Vagina (tissue), 2 donors: ENCODE results near the gene SFMBT2.

Source experiments
- POLR2A ChIP-seq, 2 donors: fragments of 450-650 bp; IDR thresholded peaks; one replicate each; pipeline ENCODE4 v1.6.1; 2017; ENCODE audit warnings: antibody characterized with exemption in 2 of 2, mild to moderate bottlenecking in 2 of 2, moderate library complexity in 2 of 2
- POLR2AphosphoS5 ChIP-seq, 2 donors: sonication (generic); formaldehyde crosslinking; IDR thresholded peaks; one replicate each; pipeline ENCODE4 v1.9.0; 2017; ENCODE audit warnings: antibody characterized with exemption in 2 of 2, mild to moderate bottlenecking in 2 of 2, low read depth in 1 of 2; ENCODE audit not compliant: insufficient read depth in 1 of 2
- TF ChIP-seq, protein P1 (sequence below), 3 experiments: fragments of 450-650 bp in 2 of 3; fragments of 200-600 bp in 1 of 3; sonication (generic) in 1 of 3; IDR thresholded peaks; one replicate each; pipeline ENCODE4 v1.5.1; 2017 to 2019; ENCODE audit warnings: antibody characterized with exemption in 3 of 3, mild to moderate bottlenecking in 2 of 3, moderate library complexity in 2 of 3

DNA sequence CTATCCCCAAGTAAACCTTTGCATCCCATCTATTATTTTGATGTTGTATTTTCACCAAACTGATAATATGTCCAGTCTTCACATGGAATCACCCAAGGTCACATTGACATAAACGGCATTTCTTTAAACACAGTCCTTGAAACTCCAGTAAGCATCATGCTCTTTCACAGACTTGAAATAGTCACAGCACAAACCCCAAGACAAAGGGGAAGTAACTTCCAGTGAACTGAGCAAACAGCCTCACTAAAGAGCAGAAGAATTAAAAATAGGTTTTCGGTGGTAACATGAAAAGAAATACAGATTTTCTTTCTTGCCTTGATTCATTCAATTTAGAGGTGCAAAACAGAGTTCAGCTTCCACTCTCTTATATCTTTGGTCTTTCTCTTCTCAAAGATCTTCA, 253.7 kb downstream of the SFMBT2 start:
- TF ChIP-seq POLR2A (IDR thresholded peaks at IDR 0.05) (no peak), POLR2AphosphoS5 (IDR thresholded peaks at IDR 0.05; ENCODE audit: insufficient read depth in 1 of 2, low read depth in 1 of 2) (no peak)
- TF ChIP-seq, protein P1, sequence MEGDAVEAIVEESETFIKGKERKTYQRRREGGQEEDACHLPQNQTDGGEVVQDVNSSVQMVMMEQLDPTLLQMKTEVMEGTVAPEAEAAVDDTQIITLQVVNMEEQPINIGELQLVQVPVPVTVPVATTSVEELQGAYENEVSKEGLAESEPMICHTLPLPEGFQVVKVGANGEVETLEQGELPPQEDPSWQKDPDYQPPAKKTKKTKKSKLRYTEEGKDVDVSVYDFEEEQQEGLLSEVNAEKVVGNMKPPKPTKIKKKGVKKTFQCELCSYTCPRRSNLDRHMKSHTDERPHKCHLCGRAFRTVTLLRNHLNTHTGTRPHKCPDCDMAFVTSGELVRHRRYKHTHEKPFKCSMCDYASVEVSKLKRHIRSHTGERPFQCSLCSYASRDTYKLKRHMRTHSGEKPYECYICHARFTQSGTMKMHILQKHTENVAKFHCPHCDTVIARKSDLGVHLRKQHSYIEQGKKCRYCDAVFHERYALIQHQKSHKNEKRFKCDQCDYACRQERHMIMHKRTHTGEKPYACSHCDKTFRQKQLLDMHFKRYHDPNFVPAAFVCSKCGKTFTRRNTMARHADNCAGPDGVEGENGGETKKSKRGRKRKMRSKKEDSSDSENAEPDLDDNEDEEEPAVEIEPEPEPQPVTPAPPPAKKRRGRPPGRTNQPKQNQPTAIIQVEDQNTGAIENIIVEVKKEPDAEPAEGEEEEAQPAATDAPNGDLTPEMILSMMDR (IDR thresholded peaks at IDR 0.05), result no peak
